Middle frontal gyrus (tissue), 1 donor: ENCODE measurements around the gene ADNP.
"Not testable (repeated sequence)": the region's sequence is repeated elsewhere in the genome, so short reads cannot be mapped to it uniquely, and the experiment has no call there.

Source experiments
- DNase-seq: peaks from one replicate; pipeline ENCODE4 v3.0.0-alpha.2; 2015; ENCODE audit warnings: low spot score; ENCODE audit errors: extremely low spot score

Gene ADNP

DNA sequence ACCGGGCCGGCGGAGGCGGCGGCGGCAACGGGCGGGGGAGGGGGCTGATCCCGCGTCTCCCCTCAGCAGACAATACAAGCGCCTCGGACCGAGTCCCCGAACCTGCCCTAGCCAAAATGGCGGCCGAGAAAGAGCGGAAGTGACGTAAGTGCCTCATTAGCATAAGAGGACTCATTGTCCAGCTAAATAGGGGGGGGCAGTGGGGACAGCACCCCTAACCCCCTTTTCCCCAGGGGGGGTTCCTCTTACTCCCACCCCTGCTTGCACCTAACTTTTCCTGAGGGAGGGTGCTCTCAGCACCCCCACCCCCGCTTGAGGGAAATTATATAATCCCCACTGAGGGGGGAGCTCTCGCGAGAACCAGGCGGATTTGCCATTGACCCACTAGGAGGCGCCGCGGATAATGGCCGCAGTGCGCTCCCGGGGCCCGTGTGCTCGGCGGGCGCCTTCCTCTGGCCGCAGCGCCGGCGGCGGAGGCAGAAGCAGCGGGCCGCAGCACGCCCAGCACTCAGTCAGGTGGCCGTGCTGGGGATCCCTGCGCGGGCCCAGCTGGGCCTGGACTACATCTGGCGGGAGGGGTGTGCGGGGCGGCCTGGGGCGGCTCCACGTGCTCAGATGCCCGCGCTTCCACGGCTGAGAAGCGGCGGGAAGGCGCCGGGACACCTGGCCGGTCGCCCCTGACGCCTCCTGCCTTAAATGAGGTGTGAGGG is at the start of gene ADNP:
Gene ADNP, minus strand, starts transcription at position 132 of the 710 bp plus-strand sequence. CDS start 27,441 bp downstream, outside the sequence.
- peak; percentile 83 for DNase-seq

DNA sequence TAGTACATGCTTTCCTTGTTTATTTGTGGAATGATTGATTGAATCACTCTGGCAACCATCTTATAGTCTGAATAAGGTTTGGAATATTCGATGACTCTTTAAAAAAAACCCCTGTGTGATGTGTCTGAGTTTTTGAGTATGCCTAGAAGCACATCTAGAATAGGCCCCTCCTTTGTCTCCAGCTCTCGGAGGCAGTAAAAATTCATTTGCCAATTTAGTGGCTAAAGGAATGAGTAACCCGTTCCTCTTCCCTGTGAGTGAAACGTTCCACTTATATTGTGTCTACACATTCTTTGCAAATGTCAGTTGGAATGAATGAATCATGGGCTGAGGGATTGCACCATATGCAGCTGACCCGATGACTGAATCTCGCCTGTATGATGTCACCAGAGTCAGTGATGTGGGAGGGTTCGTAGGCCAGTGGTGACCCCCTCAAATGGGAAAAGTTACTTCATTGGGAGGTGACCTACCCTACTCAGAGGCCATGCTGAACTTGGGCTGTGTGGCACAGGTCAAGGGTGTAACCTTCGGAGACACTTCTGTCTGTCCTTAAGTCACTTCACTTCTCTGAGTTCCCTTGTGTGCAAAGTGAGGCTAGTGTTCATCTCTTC is 48.9 kb upstream of the ADNP start:
- no peak for DNase-seq

DNA sequence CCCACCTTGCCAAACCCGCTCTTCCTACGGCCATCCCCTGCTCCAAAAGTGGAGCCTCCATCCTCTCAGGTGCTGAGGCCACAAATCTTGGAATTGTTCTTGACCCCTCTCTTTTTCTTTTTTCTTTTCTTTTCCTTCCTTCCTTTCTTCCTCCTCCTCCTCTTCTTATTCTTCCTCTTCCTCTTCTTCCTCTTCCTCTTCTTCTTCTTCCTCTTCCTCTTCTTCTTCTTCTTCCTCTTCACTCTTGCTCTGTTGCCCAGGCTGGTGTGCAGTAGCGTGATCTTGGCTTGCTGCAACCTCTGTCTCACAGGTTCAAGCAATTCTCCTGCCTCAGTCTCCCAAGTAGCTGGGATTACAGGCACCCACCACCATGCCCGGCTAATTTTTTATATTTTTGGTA is 47.3 kb upstream of the ADNP start:
- not testable (repeated sequence) for DNase-seq

DNA sequence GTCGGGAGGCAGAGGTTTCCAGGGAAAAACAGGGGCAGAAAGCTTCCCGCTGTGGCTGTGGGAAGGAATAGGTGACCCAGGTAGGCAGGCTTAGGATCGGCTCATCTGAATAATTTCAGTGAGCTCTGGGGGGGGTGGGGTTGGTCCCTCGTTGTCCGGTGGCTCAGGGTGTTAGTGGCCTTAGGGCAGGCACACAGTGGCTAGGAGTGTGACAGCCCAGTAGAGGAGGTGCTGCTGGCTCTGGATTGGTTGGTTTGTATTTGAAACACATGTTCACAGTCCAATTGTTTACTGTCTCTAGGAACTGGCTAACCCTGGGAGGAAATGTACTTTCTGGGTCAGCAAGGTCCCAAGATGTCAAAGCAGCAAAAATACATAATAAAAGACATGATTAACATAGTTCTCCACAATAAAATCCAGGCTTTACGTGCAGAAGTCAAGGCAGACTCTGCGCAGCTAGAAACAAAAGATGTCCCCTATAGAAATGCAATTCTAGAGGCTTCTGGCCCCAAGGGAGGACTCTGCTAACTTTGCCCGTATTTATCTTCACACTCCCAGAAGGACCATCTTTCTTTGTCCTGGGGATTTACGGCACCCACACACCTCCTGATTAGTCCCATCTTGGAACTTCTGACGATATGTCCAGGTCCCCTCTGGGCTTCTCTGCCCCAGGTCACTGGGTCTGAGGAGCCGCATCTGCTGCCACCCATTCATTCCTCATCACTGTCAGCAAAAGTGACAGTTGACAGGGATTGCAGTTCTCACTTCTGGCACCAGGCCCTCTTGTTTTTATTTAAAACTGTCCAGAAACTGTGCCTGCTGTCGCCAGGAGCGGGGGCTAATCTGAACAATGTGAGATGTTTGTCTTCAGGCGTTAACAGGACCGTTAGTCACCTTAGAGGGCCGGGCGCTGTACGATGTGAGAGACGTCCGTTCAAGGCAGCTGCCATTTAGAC is 46.1 kb upstream of the ADNP start:
- DNase-seq = no peak

DNA sequence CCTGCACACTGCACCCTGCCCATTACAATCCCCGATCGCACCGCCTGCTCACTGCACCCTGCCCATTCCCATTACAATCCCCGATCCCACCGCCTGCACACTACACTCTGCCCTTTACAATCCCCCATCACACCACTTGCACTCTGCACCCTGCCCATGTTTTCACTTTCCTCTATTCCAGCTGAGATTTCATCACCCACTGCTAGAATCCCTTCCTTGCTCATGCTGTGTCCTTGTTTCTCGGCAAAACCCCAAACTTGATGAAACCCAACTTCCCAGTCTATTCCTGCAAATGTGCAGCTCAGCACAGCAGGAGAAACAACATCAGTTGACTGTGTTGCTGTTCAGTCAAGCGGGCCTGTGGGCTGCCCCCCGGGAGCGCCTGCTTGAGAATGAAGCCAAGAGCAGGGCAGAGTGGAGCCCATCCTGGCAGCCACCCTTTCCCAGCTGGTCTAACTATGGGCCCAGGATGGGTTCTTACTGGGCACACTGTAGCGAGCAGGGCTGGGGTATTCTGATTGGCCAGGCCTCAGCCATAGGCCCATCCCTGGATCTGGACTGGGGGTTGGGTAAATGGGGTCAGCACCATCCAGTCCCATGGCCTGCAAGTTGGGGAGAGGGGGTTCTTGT is 44.6 kb upstream of the ADNP start:
- DNase-seq = no peak

DNA sequence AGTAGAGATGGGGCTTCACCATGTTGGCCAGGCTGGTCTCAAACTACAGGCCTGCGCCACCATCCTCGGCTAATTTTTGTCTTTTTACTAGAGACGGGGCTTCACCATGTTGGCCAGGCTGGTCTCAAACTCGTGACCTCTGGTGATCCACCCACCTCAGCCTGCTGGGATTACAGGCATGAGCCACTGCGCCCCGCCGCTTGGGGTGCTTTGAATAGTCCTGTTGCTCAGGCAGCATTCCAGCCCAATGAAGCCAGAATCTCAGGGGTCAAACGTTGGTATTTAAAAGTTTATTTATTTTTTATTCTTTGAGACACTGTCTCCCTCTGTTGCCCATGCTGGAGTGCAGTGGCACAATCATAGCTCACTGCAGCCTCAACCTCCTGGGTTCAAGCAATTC is 38.7 kb upstream of the ADNP start:
- DNase-seq = no peak

DNA sequence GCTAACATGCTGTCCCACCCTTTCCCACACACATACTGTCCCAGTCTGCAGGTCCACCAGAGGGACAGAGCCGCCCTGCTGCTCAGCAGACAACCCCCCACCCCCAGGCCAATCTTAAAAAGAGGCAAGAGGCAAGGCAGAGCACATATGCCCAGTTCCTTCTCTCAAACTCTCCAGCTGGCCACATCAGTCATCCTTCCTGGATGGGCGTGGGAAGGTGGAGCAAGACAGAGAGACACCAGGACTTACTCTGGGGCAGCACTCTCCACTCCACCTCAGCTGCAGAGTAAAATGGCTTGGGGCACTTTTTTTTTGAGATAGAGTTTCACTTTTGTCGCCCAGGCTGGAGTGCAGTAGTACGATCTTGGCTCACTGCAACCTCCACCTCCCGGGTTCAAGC is 38.2 kb upstream of the ADNP start:
- no peak for DNase-seq

DNA sequence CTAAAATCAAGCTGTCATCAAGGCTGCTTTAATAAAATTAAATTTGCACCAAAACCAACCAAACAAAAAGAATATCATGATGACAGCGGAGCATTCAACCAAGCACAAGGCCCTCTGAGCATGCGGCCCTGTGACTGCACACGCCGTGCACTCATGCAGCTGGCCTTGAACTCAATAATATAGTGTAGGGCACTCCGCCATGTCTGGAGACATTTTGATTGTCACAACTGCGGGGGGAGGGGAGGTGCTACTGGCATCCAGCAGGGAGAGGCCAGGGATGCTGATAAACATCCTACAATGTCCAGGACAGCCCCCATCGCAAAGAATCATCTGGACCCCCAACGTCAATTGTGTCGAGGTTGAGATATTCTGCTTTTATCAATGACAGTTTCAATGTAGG is 37.1 kb upstream of the ADNP start:
- no peak for DNase-seq

DNA sequence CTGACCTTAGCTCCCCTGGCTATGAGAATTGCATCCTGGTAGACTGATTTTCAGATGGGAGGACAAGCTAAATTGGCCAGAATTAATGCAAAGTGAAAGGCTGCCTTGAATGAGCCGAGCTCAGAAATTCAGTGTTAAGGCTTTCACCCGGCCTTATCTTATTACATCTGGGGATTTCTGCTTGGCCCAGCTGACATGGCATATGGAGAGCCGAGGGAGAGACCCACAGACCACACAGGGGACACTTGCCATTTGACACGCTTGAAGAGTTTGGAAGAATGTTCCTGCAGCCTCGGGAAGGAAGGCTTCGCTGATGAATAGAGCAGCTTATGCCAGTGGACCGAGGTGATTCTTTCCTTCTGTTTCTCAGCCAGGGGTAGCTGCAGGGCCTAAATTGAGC is 36.3 kb upstream of the ADNP start:
- DNase-seq = no peak

DNA sequence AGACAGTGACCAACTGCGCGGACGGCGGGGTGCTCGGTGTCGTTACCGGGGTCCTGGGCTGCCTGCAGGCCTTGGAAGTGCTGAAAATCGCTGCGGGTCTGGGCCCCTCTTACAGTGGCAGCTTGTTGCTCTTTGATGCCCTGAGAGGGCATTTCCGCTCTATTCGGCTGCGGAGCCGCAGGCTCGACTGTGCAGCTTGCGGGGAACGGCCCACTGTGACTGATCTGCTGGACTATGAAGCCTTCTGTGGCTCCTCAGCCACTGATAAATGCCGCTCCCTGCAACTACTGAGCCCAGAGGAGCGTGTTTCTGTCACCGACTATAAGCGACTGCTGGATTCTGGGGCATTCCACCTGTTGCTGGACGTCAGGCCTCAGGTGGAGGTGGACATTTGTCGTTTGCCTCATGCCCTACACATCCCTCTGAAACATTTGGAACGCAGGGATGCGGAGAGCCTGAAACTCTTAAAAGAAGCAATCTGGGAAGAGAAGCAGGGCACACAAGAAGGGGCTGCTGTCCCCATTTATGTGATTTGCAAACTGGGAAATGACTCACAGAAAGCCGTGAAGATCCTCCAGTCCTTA is 28.4 kb upstream of the ADNP start:
- no peak for DNase-seq

DNA sequence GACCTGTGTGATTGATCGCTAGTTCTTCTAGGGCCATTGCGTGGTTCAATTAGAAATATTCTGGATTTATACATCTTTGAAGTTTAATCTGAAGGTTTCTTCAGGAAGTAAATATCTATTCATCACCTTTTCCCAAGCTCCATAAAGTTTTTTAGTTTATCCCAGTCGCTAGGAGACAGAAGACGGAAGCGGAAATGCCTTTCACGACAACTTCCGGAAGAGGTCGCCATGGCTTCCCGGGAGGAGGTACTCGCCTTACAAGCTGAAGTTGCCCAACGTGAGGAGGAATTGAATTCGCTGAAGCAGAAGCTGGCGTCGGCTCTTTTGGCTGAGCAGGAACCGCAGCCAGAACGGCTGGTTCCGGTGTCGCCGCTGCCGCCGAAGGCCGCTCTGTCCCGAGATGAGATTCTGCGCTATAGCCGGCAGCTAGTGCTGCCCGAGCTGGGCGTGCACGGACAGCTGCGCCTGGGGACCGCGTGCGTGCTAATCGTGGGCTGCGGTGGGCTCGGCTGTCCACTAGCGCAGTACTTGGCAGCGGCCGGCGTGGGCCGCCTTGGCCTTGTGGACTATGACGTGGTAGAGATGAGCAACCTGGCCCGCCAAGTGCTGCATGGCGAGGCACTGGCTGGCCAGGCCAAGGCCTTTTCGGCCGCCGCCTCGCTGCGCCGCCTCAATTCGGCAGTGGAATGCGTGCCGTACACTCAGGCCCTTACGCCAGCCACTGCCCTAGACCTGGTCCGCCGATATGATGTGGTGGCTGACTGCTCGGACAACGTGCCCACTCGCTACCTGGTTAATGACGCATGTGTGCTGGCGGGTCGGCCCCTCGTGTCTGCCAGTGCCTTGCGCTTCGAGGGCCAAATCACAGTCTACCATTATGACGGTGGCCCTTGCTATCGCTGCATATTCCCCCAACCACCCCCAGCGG is 27.6 kb upstream of the ADNP start, which contains the start of gene MOCS3:
Gene MOCS3, plus strand, starts transcription at position 204 of the 928 bp plus-strand sequence. Its CDS starts 25 bp downstream, at position 229.
- DNase-seq = peak; percentile 80

DNA sequence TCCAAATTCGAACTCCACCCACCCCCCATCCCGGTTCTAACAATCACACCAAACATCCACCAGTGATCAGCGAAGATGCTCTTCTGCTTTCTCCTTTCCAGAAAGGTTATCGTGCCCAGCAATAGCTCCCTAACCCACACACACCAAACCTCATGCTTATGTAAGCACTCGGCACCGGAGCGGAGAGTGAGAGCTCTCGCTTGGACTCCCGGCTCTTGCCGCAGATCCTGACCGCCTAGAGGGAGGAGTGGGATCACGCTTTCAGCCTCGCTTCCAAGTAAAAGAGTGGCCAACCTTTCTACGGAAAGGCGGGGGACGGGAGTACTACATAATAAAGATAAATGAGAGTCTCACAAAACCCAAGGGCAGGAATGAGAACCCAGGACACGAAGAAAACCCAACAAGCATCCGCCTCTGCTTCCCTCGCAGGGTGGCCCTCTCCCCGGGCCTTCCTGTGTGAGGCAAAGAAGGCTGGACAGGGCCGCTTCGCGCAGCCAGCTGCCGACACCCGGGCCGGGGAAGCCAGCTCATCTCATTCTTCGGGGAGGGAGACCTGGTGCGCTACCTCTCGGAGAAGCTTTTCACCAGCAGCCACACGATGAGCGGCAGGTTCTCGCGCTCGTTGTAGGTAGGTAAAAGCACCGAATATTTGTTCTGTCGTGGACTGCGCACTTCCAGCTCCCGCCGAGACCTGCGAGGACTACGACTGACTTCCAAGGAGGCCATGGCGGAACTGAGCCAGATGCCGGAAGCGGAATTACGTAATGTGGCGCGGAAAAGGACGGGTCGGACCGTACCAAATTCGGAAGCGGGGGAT is 26.8 kb upstream of the ADNP start, which contains the start of gene DPM1:
Gene DPM1, minus strand, starts transcription at position 735 of the 817 bp plus-strand sequence. Its CDS starts 9 bp downstream, at position 726.
- peak; percentile 81 for DNase-seq

DNA sequence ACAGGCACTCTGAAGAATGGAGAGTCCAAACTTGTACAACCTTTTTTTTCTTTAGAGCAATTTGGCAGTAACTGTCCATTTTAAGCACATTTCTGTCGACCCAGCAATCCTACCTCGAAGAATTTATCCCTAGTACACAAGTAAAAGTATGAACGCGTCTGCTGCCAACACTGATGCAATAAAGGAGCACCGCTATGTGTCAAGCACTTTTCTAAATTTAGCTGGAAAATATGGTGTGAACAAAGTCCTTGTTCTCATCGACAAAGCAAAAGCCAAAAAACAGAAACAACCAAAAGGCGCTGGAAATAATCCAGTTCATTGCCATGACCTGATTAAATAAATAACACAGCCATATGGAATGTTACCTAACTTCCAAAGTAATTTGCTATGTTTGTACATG is 26.0 kb upstream of the ADNP start:
- DNase-seq = no peak

DNA sequence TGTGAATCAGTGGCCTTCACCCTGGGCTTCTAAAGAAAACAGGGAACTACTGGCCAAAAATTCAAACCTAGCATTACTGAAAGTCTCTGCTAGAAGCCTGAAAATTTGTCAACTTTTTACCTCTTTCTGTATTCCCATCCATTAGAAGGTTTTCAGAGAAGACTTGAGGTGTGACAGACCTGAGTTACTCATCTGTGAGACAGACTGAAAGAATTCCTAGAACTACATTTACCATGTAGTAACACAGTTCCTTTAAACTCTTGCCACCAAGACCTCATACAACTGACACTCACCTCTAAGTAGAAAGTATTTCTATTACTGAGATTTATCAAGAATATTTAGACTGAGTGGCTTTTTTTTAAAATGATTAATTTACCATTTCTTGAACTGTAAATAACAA is 22.6 kb upstream of the ADNP start:
- DNase-seq = no peak

DNA sequence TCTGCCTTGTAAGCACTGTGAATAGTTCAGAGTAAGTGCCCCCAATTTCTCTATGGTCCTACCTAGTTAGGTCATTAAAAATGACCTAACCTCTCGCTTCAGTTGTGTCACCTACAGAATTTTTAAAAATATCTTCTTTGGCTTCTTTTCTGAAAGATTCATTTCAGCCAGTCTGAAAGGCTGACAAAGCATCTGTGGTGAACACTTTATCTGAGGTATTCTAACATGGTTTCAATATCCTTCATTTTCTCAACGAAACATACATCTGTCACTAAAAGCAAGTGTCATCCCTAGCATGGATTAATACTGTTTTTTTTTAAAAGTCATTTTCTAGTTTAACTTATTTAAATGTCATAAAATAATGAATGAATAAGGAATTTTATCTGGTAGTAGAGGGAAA is 22.0 kb upstream of the ADNP start:
- no peak for DNase-seq

DNA sequence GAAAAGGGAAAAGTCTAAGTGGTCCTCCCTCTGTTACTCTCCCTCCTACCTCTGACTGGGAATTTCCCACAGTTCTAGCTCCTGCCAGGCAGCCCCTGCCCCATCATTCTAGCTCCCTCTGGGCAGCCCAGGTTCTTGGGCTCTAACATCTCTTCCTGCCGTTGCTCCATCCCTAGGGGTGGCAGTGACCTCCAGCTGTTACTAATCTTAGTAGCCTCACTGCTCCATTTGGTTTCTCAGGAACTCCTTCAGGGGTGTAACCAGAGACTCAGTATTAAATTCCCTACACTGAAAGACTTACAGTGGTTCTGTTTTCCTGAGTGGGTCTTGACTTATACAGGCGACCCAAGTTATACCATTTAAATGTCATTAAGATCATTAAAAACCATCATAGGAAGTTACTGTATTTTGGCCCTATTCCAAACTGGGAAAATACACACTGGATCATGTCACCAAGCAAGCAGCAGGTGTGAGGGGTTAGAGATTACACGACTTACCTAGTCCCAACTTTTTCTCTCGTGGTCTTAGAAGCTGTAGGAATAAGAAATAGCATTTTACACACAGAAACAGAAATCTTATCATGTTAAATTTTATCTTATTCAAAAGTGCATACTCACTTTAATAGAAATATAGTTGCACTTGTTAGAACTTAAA is 17.0 kb upstream of the ADNP start:
- DNase-seq = no peak

DNA sequence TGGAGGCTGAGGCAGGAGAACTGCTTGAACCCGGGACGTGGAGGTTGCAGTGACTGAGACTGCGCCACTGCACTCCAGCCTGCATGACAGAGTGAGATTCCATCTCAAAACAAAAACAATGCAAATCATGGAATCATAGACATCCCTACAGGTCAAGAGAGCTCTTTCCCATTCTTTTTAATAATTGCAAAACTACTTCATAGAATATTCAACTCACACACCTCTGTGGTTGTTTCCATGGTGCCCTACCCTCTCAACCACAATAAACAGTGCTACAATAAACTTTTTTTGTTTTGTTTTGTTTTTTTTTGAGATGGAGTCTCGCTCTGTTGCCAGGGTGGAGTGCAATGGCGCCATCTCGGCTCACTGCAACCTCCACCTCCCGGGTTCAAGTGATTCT is 11.8 kb upstream of the ADNP start:
- DNase-seq = no peak

DNA sequence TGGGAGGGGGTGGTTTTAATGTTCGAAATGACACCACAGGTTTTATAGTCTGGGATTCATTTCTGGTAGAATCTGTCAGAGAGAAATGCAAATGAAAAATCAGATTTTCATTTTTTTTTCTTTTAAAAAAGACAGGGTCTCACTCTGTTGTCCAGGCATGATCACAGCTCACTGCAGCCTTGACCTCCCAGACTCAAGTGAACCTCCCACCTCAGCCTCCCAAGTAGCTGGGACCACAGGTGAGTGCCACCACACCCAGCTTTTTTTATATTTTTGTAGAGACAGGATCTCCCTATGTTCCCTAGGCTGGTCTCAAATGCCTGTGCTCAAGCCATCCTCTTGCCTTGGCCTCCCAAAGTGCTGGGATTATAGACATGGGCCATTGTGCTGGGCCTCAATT is 2.4 kb upstream of the ADNP start:
- no peak for DNase-seq
